Amygdala (tissue), 56 donors: Measurements from ENCODE around the gene KRT75.

ENCODE experiments used
- DNase-seq, 56 donors: peaks; one replicate each; lab custom pipeline; 2025; lab: John Stamatoyannopoulos, UW

Gene KRT75

DNA sequence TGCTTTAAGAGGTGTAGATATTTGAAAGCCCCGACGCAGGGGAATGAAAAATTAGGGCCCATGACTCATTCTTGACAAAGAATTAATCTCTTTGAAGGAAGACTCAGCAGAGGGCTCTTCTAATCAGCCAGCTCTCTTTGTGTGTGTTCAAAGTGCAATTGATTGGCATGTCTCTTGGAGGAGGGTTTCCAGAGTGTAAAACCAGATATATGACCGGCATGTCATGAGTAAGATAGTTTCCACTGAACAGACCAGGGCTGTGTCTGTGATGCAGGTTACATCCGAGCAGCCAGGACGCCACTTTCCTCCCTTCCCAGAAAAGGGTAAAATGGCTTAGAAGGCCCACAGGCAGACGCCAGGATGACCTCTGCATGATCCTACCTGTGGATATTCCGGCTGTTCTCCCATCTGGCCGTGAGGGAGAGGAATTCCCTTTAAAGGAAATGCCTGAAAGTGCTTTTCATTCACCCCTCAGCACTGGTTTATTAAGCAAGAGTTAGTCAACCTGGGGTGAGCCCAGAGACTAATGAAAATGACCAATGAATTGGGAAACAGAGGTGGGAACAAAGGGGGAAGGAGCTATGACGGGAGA lies 7.2 kb upstream of the KRT75 start:
- no peak for DNase-seq

DNA sequence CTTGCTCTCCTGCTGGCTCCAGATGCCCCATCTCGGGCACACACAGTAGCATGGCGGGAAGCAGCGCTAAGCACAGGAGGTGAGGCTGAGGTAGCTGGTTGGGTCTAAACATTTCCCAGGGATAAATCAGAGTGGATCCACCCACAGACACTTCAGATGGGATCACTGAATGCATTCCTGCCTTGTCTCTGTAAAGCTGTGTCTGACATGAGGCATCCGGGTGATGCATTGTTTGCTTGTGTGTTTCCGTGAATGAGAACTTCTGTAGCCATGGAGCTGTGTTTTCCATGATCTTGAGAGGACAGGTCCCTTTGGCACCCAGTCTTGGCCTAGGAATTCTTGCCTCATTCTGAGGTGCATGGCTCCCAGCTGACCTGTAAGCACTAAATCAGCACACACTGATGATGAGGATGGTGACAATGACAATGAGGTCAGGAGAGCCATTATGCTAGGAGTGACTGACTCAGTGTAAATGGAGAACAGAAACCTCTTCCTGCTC lies 6.7 kb upstream of the KRT75 start:
- DNase-seq = no peak

DNA sequence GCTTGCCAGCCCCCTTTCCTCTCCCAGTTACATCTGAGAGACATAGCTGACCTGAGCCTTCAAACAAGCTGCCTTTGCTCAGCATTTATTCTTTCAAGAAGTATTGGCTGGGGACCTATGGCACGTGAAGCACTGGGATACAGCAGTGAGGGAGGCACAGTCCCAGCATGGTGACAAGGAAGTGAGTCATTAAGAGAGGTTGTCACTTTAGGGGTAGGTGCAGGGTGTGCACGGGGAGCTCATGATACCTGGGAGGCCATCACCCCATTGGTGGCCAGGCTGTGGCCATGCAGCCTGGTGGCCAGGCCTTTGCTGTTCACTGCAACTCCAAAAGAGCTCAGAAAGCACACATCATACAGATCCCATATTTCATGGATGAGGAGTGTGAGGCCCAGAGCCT lies 5.7 kb upstream of the KRT75 start:
- DNase-seq = no peak

DNA sequence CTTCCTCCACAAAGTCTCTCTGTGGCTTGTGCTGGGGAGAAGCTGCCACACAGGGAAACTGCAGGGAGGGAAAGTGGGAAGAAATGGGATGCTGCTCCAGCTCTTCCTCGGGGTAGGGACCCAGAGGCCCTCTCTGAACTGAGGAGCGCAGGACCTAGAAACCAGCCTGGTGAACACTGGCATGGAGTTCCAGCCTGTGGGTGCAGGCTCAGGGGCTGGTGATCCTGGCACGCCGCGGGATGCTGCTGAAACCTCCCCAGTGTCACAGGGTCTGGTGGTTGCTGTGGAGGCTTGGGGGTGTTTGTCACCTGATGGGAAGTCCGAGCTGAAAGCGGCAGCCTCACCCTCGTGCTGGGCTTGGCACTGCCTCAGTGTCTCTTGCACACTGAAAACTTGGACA lies 5.2 kb upstream of the KRT75 start:
- no peak for DNase-seq

DNA sequence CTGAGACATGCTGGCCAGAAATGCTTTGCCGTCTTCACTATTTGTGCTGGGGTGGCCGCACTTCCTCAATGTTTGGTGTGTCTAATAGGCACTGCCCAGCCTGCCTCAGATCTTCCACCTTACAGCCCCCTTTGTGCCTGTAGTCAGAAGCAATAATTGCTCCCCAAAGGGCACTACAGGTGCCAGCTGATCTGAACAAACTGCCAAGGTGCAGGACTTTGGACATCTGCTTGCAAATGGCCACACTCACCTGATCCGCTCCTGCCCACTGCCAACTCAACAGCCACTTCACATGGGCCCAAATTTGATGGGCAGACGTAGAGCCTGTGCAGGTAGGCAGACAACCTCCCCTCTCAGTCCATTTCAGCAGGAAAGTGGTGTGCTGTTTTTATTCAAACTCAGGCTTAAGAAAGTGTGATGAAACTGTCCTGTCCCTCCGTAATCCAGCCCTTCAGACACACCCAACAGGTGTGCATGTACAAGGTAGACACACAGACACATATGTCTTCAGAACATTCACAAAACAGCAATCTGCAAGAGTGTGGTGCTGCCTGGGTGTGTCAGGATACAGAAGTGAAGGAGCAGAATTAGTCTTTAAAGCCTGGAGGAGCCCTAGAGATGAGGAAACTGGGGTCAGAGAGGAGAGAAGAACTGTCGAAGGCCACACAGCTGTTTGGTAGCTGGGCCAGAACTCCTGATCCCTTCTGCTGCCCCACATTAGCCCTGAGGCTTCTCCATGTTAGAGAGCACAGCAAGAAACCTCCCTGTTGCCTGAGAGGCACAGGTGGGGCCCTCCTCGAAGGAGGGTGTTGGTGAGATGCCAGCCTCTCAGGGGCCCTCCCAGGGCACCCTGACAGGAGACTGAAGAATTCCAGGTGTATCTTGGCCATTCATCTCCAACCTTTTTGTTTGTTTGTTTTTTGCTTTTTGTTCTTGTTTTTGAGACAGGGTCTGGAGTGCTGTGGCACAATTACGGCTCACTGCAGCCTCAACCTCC lies 4.4 kb upstream of the KRT75 start:
- DNase-seq = no peak

DNA sequence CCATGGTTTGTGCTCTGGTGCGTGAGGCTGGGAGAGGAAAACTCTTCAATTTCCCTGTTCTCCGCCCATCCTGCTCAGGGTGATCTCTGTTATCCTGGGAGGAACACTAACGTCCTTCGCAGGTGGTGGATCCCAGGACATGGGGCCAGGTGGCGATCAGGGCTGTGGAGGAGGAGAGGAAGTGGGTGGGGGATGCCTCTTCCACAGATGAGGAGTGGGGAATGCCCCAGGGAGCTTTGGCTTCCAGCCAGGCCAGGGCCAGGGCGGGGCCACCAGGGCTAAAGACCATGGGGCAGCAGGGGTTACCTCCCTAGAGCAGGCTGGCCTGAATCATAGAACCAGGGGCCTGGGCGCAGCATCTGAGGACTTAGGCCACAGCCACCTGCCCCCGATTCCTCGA lies 3.3 kb upstream of the KRT75 start:
- no peak for DNase-seq

DNA sequence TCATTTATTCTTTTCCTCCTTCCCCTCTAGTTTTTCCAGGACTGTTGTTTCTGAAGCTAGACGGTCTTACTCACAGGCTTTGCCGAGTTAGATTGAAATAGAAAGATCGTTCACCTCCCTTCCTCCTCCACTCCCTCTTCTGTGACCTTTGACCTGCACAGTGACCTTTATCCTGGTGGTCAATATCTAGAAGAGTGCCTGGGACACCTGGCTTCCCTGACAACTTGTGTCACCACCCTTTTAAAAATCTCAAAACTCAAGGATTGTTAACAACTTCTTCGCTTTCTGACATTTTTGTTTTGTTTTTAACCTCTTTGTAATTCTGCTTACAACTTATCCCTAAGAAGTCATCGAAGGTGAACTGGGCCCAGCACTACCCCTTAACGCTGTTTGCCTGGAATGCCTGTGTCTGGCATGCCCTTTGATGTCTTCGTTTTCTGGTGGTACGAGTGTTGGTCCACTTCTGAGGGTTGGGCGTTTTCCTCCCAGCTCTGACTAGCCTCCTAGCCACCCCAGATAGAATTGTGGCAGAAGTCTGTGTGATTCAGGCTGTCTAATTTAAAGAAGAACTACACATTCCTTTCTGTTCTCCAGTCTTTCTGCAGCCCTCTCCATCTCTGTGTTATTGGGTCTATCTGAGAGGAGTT lies 2.8 kb upstream of the KRT75 start:
- no peak for DNase-seq

DNA sequence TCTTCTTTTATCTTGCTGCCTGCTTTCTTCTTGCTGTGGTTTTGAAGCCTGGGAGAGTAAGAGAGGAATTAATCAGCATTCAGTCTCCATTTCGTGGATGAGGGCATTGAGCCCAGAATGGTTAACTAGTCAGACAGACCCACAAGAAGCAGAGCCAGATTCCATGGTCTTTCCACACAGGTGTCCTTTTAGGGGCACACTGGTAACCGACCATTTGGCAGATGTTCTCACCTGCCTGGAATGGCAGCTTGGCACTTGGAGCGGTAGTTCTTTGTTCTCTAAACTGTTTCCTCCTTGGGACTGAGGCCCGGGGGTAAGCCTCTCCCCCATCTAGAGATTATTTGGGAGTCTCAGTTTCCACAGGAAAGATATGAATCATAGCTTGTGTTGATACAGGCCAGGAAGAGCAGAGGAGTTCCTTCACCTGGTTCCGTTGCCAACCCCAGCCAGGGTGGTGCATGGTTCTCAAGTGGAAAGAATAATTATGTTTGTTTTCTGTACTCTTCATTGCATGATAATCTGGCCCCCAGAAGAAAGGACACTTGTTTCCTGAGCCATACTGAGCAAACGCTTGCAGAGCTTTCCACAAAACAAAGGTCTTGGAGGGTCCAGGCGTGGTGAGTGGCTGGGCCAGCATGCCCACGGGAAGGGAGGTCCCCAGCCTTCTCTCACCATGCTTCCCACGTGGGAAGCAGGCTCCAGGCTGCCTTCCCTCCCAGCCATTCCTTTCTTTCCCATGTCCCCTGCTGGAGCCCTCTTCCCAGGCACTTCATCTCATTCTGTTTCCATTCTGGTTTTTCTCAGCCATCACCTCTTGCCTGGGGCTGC lies 2.0 kb upstream of the KRT75 start:
- no peak for DNase-seq

DNA sequence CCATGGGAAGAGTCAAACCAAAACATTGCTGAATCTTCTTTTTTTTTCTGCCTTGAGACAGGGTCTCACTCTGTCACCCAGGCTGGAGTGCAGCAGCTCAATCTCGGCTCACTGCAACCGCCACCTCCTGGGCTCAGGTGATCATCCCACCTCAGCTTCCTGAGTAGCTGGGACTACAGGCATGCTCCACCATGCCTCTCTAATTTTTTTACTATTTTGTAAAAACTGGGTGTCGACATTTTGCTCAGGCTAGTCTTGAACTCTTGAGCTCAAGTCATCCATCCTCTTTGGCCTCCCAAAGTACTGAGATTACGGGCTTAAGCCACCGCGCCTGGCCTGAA lies 1.5 kb upstream of the KRT75 start:
- no peak for DNase-seq

DNA sequence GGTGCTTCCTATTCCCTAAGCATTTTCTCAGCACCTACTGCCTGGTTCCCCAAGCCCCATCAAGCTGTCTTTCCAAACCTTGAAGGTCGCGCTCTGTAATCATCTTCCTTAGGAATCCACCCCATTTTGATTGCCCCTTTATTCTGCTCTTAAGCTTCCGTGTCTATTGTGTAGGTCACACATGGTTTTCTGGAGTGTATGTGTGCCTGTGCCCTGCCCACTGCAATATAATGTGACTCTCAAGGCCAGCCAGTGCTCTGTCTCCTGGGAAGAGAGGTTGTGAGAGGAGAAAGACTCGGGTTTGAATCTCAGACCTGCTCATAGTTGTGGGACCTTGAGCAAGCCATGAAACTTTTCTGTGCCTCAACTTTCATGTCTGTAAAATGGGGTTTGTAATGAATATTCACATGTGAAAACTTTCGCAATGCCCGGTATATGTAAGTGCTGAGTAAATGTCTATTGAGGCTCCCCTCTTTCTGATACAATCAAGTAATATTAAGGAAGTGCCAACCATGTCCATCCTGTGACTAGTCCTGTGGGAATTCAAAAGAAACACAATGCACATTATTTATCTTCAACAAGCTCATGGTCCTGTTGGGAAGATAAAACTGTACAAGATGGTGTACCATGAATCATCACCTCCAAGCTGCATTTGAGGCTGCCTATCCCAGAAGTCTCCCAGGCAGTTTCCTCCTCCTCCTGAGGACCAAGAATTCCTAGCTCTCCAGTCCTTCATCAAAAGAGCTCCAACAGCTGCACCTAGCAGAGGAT lies 774 bp upstream of the KRT75 start:
- DNase-seq = no peak

DNA sequence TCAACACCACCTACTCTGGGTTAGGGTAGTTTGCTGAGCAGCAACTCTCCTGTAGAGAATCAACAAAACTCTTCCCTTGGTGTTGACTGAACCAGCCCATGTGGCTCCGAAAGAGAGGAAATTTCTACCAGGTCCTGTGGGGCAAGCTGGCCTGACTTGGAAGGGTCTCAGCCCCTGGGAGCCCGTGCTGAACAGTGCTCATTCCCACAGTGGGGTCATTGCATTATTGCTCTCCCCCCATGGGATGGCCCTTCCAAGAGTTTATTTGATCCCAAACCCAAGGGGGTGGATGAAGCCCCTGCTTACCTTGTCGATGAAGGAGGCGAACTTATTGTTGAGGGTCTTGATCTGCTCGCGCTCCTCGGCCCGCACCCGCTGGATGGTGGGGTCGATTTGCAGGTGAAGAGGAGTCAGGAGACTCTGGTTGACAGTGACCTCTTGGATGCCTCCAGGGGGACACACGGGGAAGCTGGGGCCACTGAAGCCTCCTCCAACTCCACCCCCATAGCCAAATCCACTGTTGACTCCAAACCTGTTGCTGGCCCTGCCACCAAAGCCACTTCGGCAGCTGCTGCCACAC lies 580 bp downstream of the KRT75 start:
- DNase-seq = no peak

DNA sequence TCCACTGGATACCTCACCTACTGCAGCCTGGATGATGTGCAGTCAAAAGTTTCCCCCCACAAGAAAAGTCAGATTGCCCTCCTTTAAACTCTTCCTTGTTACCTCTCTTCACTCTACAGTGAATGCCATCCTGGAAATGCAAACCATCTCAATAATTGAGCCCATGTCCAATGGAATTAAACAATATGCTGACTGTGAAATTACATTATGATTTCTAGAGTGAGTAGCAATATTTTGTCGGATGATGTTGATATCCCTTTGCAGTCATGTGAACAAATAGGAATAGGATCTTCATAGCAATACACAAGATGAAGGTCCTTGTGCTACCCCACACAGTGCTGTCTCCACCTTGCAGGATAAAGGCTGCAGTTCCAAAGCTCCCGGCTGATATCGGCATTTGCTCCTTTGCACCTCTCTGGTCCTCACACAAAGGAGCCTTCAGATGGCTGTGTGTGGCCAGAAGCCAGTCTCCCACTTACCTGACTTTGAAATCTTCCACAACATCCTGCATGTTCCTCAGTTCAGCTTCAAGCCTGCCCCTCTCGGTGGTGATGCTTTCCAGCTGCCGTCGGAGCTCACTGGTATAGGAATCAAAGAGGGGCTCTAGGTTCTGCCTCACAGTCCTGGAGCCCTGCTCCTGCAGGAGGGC lies 1.5 kb downstream of the KRT75 start:
- DNase-seq = no peak

DNA sequence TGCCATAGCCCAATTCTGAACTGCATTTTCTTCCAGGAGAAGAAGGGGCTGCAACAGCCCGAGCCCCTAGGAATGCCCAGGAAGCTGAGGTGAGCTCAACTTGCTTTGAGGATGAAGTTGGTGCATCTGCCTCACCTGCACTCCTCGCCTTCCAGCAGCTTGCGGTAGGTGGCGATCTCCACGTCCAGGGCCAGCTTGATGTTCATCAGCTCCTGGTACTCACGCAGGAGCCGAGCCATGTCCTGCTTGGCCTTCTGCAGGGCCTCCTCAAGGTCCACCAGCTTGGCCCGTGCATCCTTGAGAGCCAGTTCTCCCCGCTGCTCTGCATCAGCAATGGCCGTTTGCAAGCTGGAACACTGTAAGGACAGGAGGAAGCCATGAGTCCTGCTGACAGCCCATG lies 6.0 kb downstream of the KRT75 start:
- no peak for DNase-seq

DNA sequence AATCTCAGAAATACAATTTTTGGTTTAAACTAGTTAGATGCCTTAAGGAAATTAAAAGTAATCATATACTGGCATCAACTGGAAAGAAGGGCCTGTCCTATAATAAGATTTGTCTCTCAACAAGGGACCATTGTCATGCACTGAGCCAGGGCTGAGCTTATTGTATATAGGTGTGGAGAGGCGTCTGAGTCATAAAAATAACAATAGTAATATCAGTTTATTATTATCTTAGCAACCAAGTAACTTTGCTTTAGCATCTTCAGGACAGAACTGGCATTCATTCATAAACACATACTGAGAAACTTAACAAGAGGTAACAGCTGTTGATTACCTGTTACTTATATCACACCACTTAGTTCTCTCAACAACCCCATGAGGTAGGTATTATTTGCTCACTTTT lies 7.1 kb downstream of the KRT75 start:
- DNase-seq = no peak

DNA sequence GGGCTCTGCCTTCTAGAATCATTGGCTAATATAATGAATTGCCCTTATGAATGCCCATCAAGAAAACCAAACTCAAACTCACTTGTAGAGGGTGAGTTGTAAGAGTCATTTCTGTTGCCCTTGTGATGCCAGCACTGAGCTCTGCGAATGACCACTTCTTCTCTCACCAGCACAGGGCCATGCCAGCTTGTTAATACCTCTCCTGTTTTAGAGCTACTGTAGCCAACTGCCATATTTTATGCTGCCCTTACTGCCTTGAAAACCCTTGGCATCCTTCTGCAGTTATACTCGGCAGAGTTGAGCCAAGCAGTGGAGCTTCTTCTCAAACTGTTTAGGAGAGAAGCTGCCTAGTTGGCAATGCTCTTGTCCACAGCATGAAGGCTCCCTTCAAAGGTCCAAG lies 8.1 kb downstream of the KRT75 start:
- DNase-seq = no peak

DNA sequence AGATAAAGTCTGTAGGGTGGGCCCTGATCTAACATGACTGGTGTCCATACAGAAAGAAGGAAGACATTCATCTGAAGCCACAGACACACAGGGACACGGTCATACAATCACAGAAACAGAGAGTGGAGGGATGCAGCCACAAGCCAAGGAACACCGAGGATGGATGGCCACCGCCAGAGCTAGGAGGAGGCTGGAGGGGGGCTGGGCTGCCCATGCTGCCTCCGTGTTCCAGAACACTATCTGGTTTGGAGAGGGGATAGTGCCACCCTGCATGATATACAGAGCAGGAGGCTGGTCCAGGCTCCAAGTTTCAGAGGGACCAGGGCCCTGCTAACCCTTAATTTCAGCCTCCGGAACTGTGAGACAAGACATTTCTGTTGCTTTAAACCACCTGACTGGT lies 8.7 kb downstream of the KRT75 start:
- DNase-seq = no peak

DNA sequence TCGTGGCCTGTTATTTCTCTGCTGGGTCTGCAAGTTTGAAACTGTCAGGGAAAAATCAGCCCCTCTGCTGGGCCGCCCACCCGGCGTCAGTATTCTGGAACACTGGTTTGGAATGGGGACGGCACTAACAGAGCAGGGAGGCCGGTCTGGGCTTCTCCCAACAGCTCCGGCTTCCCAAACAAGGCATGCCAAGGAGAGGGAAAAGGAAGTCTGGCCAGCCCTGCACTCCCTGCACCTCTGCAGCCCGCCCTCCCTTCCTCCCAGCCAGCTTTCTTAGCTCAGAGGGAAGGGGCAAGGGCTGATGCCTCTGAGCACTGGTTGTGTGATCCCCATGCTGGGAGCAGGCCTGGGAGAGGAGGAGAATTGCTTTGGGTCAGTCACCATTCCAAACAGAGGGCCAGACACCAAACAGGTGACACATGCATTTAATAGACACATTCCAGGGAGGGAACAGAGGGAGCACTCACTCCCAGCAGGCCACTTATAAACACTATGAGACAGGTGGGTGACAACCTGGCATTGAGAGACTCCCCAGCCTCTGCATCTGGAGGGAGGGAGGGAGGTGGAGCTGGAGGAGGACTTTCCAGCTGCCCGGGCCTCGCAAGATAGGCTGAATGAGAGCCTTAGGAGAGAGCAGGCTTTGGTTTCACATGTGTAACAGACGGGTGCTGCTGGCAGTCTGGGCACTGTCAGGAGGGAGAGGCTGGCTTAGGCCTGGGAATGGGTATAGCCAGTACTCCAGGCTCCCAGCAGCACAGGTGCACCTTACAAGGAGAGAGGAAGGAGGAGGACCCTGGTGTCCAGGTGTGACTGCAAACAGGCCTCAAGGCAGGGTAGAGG lies 10.3 kb downstream of the KRT75 start:
- DNase-seq = no peak

DNA sequence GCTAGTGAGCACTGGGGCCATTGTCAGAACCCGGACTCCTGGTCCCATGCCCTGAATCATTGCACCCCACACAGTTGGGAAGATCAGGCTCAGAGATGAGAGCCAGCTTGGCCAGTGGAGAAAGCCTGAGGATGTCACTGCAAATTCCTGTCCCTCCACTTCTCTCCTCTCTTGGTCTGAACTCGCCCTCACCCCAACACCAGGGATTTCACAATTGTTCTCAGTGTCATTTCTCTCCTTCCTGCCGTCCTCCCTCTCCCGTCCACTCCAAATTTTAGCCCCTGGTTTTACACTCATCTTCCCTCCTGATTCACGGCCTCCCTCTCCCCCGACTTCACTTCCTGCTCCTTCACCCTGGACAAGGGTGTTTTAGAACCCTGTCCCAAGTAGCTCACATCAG lies 11.1 kb downstream of the KRT75 start:
- no peak for DNase-seq
